ENCODE measurements around the gene DDAH2. TPM values are rescaled to one million over a fixed set of nuclear protein-coding genes. Genes with fewer than 3 reads are reported as not detected.

DDAH2 gene, protein sequence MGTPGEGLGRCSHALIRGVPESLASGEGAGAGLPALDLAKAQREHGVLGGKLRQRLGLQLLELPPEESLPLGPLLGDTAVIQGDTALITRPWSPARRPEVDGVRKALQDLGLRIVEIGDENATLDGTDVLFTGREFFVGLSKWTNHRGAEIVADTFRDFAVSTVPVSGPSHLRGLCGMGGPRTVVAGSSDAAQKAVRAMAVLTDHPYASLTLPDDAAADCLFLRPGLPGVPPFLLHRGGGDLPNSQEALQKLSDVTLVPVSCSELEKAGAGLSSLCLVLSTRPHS
- 1 to 10 TPM; 6.2 to 6.6 TPM for total RNA-seq

DNA sequence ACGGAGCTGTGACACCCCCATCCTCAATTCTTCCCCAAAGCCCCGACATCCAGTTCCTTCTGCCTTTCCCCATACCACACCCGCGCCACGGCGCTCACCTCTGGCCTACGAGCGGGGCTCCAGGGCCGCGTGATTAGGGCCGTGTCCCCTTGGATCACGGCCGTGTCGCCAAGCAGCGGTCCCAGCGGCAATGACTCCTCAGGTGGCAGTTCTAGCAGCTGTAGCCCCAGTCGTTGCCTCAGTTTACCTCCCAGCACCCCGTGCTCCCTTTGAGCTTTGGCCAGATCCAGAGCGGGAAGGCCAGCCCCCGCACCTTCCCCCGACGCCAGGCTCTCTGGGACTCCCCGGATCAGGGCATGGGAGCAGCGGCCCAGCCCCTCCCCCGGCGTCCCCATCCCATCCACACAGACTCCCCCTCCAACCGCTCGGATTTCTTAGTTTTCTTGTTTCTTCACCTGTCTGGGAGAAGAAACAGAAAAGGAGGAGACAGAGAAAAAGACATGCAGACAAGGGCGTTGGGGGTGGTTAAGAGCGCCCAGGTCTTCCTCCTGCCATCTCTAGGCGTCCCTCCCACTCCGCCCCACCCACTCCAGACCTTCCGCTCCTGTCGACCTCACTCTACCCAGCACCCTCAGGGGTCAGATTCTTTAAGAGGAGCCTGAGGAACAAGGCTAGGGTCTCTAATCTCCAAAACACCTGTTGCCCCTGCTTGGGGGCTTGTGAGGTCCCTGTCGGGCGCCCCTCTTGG lies at the start of gene DDAH2:
Gene DDAH2 (minus strand): TSS at position 533 of the 748 bp plus-strand sequence. CDS start 138 bp downstream, at position 395.
- peaks cover 63% of the 10 kb centered on the region for H3K4me1 Mint-ChIP-seq (ENCODE audit: low read depth)
- POLR2A ChIA-PET = interaction anchor here (0.7 to 2.5 kb wide), 4 partner anchors 10 to 105 kb away, joined by 3 to 11 read pairs (median 4); partner anchors contain the start of gene MSH5
- H3K36me3 Mint-ChIP-seq = peaks cover 31% of the 10 kb centered on the region

DNA sequence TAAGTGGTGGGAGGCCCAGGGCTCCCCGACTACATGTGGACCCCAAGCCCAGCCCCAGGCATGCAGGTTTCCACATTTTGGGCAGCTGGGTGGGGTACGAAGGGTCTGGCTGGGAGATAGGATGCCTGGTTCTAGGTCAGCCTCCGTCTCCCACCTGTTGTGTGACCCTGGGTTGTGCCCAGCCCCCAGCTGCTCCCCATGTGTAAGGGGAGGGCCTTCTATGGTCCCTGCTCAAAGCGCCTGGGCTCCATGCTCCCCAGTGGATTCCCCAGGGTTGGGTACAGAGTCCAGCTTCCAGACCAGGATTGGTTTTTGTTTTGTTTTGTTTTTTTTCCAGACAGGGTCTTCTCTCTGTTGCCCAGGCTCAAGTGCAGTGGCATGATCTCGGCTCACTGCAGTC lies 49.1 kb upstream of the DDAH2 start:
- no peak for DNase-seq
- intact Hi-C loops (cut with micrococcal nuclease) = loop anchor here (5.0 kb wide), 1 partner anchor 44 kb away; no protein-coding TSS in a partner anchor
- CTCF ChIA-PET = interaction anchor here (1.3 to 1.9 kb wide), 3 partner anchors 9 to 18 kb away, joined by 5 to 8 read pairs (median 6); partner anchors contain the start of gene VARS1
- peaks cover 27% of the 10 kb centered on the region for H3K4me1 Mint-ChIP-seq (ENCODE audit: low read depth)
- POLR2A ChIA-PET = no interaction called here
- no peak overlapping the region for H3K27ac Mint-ChIP-seq
- H3K9me3 Mint-ChIP-seq = no peaks in the 10 kb centered on the region
- no peaks in the 10 kb centered on the region for H3K27me3 Mint-ChIP-seq
- H3K4me3 Mint-ChIP-seq = no peak overlapping the region
- H3K36me3 Mint-ChIP-seq = peaks cover 28% of the 10 kb centered on the region

More for the DNA sequence above, at the start of gene DDAH2:
- intact Hi-C loops (cut with micrococcal nuclease) = loop anchor here (1.0 kb wide), 1 partner anchor 40 kb away; no protein-coding TSS in a partner anchor
- CTCF ChIA-PET = interaction anchor here (0.6 to 4.2 kb wide), 14 partner anchors 11 to 134 kb away, joined by 3 to 40 read pairs (median 6); partner anchors contain the start of genes HSPA1B, LSM2, LY6G6D and MSH5
- Mint-ChIP-seq H3K9me3 (no peaks in the 10 kb centered on the region), H3K4me3 (peak within 1 kb of the TSS; percentile 80), H3K27me3 (no peaks in the 10 kb centered on the region), H3K27ac (peak within 1 kb of the TSS; percentile 43)
- no peak for DNase-seq

DNA sequence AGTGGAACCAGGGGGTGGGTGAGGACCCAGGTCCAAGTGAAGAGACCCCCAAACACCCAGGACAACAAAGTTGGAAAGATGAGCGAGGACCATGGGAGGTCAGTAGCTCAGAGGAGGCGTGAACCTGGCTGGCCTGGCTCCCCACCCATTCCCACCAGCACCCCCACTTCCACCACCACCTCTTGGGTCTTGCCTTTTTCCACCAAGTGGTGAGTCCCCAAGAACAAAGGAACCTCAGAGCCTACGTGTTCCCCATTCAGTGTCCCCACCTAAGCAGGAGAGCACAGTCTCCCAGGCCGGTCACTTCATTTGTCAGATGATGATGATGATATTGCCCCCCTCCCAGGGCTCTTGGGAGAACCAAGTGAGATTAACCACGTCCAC lies 48.6 kb upstream of the DDAH2 start:
- Mint-ChIP-seq H3K4me1 (ENCODE audit: low read depth) (peaks cover 32% of the 10 kb centered on the region), H3K27ac (peak overlapping the region; percentile 74), H3K27me3 (no peaks in the 10 kb centered on the region), H3K4me3 (no peak overlapping the region), H3K36me3 (peaks cover 24% of the 10 kb centered on the region), H3K9me3 (no peaks in the 10 kb centered on the region)
- no peak for DNase-seq
- POLR2A ChIA-PET = interaction anchor here (0.7 to 0.8 kb wide), 2 partner anchors 17 to 56 kb away, joined by 3 read pairs; no protein-coding TSS in a partner anchor
- CTCF ChIA-PET = interaction anchor here (1.3 to 1.9 kb wide), 3 partner anchors 8 to 18 kb away, joined by 5 to 8 read pairs (median 6); partner anchors contain the start of gene VARS1
- intact Hi-C loops (cut with micrococcal nuclease) = loop anchor here (2.0 to 5.0 kb wide), 2 partner anchors 17 to 45 kb away; partner anchors contain the start of gene VARS1

DNA sequence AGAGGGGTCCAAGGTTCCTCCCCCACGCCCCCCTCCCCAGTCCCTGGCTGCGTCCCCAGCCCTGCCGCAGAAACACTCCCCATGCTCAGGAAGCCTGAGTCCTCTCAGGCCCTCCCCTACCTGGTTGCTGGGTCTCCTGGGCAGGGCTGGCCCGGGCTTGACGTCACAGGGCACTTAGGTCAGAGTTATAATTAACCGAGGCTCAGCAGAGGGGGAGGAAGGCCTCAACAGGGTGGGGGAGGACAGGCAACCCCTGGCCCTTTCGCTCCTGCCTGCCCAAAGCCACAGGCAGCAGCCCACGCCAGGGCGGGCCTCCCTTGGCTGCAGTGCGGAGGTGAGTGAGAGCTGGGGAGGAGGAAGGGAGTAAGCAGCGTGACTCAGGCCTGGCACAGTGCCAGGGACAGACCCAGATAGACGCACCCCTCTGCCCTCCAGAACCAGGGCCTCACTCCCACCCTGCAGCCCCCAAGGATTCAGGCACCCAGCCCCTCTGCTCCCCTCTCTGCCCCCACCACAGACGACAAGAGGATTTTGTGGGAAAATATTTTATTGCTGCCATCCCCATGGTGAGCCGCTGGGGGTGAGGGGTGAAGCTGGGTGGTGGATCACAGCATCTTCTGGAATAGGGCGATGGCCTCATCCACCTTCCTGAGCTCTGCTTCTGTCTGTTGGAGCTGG lies 48.0 kb upstream of the DDAH2 start, which contains the start of gene VWA7:
Gene VWA7 (minus strand): TSS at position 340 of the 678 bp plus-strand sequence. CDS start 549 bp downstream, outside the sequence.
- Mint-ChIP-seq H3K36me3 (peaks cover 20% of the 10 kb centered on the region), H3K27ac (peak within 1 kb of the TSS; percentile 74), H3K4me1 (ENCODE audit: low read depth) (peaks cover 36% of the 10 kb centered on the region), H3K4me3 (peak within 1 kb of the TSS; percentile 26), H3K27me3 (no peaks in the 10 kb centered on the region), H3K9me3 (no peaks in the 10 kb centered on the region)
- intact Hi-C loops (cut with micrococcal nuclease) = loop anchor here (2.0 to 5.0 kb wide), 2 partner anchors 18 to 45 kb away; partner anchors contain the start of gene VARS1
- peak; percentile 91 for DNase-seq
- ChIA-PET CTCF (interaction anchor here (1.3 to 1.9 kb wide), 3 partner anchors 8 to 19 kb away, joined by 5 to 8 read pairs (median 6); partner anchors contain the start of gene VARS1), POLR2A (interaction anchor here (0.7 to 0.8 kb wide), 2 partner anchors 18 to 57 kb away, joined by 3 read pairs; no protein-coding TSS in a partner anchor)

DNA sequence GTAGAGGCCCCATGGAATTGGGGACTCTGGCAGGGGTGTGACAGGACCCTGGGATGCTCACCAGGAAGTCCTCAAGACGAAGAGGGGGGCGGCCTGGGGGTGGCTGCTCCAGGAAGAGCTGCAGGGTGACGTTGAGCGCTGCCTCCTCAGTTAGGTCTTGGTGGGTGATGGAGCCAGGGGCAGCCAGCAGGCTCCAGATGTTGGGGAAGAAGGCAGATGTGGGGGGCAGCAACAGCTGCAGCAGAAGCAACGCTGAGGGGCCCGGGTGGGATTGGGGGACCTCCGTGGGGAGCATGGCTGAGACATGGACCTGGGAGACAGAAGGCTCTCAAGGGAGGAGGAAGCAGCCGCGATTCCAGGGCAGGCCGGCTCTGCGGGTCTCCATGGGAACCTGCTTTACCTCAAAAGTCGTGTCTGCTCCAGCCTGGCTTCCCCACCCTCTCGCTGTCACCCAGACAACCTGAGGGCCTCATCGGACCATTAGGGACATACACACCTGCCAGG lies 47.4 kb upstream of the DDAH2 start:
- Mint-ChIP-seq H3K9me3 (no peaks in the 10 kb centered on the region), H3K27ac (peak overlapping the region; percentile 56), H3K4me1 (ENCODE audit: low read depth) (peaks cover 39% of the 10 kb centered on the region), H3K4me3 (peak overlapping the region; percentile 26), H3K27me3 (no peaks in the 10 kb centered on the region), H3K36me3 (peaks cover 20% of the 10 kb centered on the region)
- intact Hi-C loops (cut with micrococcal nuclease) = loop anchor here (2.0 to 5.0 kb wide), 2 partner anchors 18 to 46 kb away; partner anchors contain the start of gene VARS1
- DNase-seq = no peak
- ChIA-PET CTCF (no interaction called here), POLR2A (no interaction called here)

DNA sequence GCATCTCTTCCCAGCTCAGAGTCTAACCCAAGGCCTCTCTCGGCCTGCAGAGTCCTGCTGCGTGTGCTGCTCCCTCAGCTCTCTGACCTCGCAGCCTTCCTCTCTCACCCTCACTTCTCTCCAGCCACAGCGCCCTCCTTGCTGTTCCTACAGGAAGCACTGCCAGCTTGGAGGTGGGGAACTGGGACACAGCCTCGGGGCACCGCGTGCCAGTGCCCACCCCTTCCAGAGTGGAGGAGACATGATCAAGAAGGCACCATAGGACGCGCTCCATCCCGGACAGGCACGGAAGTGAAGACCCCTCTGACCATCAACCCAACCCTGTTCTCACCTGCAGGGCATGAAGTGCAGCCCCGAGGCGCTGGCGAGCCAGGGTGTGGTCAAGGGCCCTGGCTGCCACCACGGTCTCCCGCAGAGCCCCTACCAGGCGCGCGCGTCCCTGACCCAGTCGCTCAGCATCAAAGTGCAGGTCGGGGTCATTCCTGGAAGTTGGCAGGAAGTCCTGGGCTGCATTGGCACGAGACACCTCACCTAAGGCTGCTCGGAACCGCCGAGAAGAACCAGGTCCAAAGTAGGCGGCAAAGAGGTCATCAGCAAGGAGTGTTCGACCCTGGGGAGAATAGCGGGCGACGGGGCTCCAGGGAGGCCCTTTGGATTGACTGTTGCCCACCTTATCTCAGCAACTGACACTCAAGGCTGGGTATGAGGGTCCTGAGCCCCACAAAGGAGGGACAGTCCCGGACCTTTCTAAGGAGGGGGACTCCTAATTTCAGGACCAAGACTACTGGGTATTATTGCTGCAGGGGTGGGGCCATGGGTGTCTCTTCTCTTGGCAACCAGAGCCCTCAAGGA lies 46.8 kb upstream of the DDAH2 start:
- Mint-ChIP-seq H3K4me3 (no peak overlapping the region), H3K4me1 (ENCODE audit: low read depth) (peaks cover 44% of the 10 kb centered on the region), H3K36me3 (peaks cover 15% of the 10 kb centered on the region), H3K9me3 (no peaks in the 10 kb centered on the region), H3K27ac (peak overlapping the region; percentile 56), H3K27me3 (no peaks in the 10 kb centered on the region)
- no peak for DNase-seq
- intact Hi-C loops (cut with micrococcal nuclease) = loop anchor here (2.0 to 5.0 kb wide), 2 partner anchors 19 to 46 kb away; partner anchors contain the start of gene VARS1
- ChIA-PET POLR2A (interaction anchor here (0.9 kb wide), 1 partner anchor 36 kb away, joined by 3 read pairs; no protein-coding TSS in a partner anchor), CTCF (interaction anchor here (1.9 kb wide), 1 partner anchor 16 kb away, joined by 7 read pairs; no protein-coding TSS in a partner anchor)

DNA sequence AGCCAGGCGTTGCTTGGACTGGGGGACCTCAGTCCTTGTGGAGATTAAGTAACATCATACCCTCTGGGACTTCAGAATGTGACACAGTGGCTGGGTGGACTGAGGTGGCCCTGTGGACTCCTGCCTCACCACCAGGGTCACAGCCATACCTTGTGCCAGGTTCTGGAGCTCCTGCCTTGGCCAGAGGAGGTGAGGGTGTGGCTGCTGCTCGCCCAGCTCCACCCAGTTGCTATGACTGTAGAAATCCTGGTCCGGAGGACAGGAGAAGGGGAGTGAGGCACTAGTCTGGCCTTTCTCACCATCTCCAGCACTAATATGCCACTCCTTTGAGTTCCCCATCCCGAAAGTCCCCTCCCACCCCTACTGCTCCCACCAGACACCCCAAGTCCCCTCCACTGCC lies 46.1 kb upstream of the DDAH2 start:
- ChIA-PET POLR2A (interaction anchor here (0.9 kb wide), 1 partner anchor 37 kb away, joined by 3 read pairs; no protein-coding TSS in a partner anchor), CTCF (interaction anchor here (1.9 kb wide), 1 partner anchor 16 kb away, joined by 7 read pairs; no protein-coding TSS in a partner anchor)
- Mint-ChIP-seq H3K36me3 (peaks cover 8% of the 10 kb centered on the region), H3K27me3 (no peaks in the 10 kb centered on the region), H3K9me3 (no peaks in the 10 kb centered on the region), H3K4me3 (no peak overlapping the region), H3K4me1 (ENCODE audit: low read depth) (peaks cover 44% of the 10 kb centered on the region), H3K27ac (no peak overlapping the region)
- intact Hi-C loops (cut with micrococcal nuclease) = loop anchor here (5.0 kb wide), 1 partner anchor 47 kb away; no protein-coding TSS in a partner anchor
- DNase-seq = no peak

DNA sequence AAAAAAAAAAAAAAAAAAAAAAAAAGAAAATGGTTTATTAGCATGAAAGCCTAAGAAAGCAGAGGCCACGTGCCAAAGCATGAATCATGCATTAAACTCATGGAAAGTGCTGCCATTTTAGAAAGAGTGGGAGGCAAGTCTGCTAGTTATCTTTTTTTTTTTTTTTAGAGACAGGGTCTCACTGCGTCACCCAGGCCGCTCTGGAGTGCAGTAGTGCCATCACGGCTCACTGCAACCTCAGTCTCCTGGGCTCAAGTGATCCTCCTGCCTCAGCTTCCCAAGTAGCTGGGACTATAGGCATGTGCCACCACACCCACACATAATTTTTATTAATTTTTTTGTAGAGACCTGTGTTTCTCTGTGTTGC lies 42.9 kb upstream of the DDAH2 start:
- POLR2A ChIA-PET = interaction anchor here (0.6 to 1.4 kb wide), 2 partner anchors 24 to 35 kb away, joined by 3 to 4 read pairs; partner anchors contain the start of genes LSM2 and VARS1
- CTCF ChIA-PET = interaction anchor here (0.9 to 4.9 kb wide), 3 partner anchors 23 to 34 kb away, joined by 4 to 67 read pairs (median 6); partner anchors contain the start of genes CLIC1, MSH5 and VARS1
- intact Hi-C loops (cut with micrococcal nuclease) = no loop called here
- H3K4me3 Mint-ChIP-seq = no peak overlapping the region
- H3K27ac Mint-ChIP-seq = no peak overlapping the region
- H3K4me1 Mint-ChIP-seq (ENCODE audit: low read depth) = peaks cover 39% of the 10 kb centered on the region
- no peaks in the 10 kb centered on the region for H3K27me3 Mint-ChIP-seq
- no peaks in the 10 kb centered on the region for H3K9me3 Mint-ChIP-seq
- DNase-seq = peak; percentile 32
- H3K36me3 Mint-ChIP-seq = peaks cover under 1% of the 10 kb centered on the region

DNA sequence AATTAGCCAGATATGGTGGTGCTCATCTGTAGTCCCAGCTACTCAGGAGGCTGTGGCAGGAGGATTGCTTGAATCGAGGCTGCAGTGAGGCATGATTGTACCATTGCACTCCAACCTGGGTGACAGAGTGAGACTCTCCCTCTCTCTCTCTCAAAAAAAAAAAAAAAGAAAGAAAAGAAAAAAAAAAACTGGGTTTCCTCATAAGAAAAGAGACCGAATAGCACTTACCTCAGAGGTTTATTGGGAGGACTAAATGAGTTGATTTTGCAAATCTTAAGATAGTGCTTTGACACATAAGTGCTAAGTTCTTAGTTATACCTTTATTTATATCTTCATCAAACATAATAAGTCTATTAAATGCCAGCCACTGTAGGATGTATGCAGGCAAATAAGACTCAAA lies 41.8 kb upstream of the DDAH2 start:
- H3K27me3 Mint-ChIP-seq = no peaks in the 10 kb centered on the region
- intact Hi-C loops (cut with micrococcal nuclease) = no loop called here
- H3K9me3 Mint-ChIP-seq = no peaks in the 10 kb centered on the region
- no peaks in the 10 kb centered on the region for H3K36me3 Mint-ChIP-seq
- peaks cover 28% of the 10 kb centered on the region for H3K4me1 Mint-ChIP-seq (ENCODE audit: low read depth)
- DNase-seq = no peak
- ChIA-PET POLR2A (interaction anchor here (1.4 kb wide), 1 partner anchor 36 kb away, joined by 3 read pairs; the partner anchor contains the start of gene LSM2), CTCF (interaction anchor here (0.7 to 4.9 kb wide), 11 partner anchors 10 to 182 kb away, joined by 3 to 67 read pairs (median 13); partner anchors contain the start of genes CLIC1, DDAH2, LY6G5C and MSH5)
- H3K4me3 Mint-ChIP-seq = no peak overlapping the region
- peak overlapping the region; percentile 50 for H3K27ac Mint-ChIP-seq

Data from activated CD4-positive, alpha-beta memory T cell treated with anti-CD3 and anti-CD28 coated beads for 36 hours (primary cell).